ENCODE measurements around the gene TSPAN3.

- TF ChIP-seq, protein P1, sequence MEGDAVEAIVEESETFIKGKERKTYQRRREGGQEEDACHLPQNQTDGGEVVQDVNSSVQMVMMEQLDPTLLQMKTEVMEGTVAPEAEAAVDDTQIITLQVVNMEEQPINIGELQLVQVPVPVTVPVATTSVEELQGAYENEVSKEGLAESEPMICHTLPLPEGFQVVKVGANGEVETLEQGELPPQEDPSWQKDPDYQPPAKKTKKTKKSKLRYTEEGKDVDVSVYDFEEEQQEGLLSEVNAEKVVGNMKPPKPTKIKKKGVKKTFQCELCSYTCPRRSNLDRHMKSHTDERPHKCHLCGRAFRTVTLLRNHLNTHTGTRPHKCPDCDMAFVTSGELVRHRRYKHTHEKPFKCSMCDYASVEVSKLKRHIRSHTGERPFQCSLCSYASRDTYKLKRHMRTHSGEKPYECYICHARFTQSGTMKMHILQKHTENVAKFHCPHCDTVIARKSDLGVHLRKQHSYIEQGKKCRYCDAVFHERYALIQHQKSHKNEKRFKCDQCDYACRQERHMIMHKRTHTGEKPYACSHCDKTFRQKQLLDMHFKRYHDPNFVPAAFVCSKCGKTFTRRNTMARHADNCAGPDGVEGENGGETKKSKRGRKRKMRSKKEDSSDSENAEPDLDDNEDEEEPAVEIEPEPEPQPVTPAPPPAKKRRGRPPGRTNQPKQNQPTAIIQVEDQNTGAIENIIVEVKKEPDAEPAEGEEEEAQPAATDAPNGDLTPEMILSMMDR (IDR thresholded peaks at IDR 0.05; ENCODE audit: low read depth, low read length, poor library complexity, severe bottlenecking): no peak
- TF ChIP-seq EZH2phosphoT487 (IDR thresholded peaks at IDR 0.05; ENCODE audit: borderline replicate concordance, low read length): no peak
Observed at GRCh38 chr15:76996076-76996525, 74.8 kb downstream of the TSPAN3 start.

Measured in DOHH2 (cell line).